CD14-positive monocyte (primary cell): ENCODE data around the gene NAXE. TPM values are rescaled to one million over a fixed set of nuclear protein-coding genes. Genes with fewer than 3 reads are reported as not detected.
"Not testable (repeated sequence)": the region's sequence is repeated elsewhere in the genome, so short reads cannot be mapped to it uniquely, and the experiment has no call there.

Experiments used
- DNase-seq, 3 donors: peaks; one replicate each; pipeline ENCODE4 v3.0.0-alpha.2; 2011 to 2022
- H2AFZ ChIP-seq: 2 replicates; pipeline ENCODE4 v1.6.0; 2012; ENCODE audit warnings: mild to moderate bottlenecking, low read depth, low read length, inconsistent platforms; ENCODE audit not compliant: insufficient read depth, poor library complexity, severe bottlenecking
- H3K27ac ChIP-seq, 2 donors: 1 replicate in 1 of 2; 2 replicates in 1 of 2; pipeline ENCODE4 v1.5.1; 2012 to 2013; ENCODE audit warnings: low read length in 2 of 2, control low read depth in 1 of 2, inconsistent platforms in 1 of 2, low read depth in 1 of 2, mild to moderate bottlenecking in 1 of 2
- H3K27me3 ChIP-seq, 2 donors: one replicate each; pipeline versions ENCODE4 v1.6.0 to v1.6.1; 2011 to 2013; ENCODE audit warnings: low read length in 2 of 2; ENCODE audit not compliant: control insufficient read depth in 2 of 2, insufficient read depth in 2 of 2
- H3K36me3 ChIP-seq, 2 donors: replicated peaks in 1 of 2; 1 replicate in 1 of 2; 2 replicates in 1 of 2; pipeline versions ENCODE4 v1.5.1 to v1.6.1; 2012 to 2013; ENCODE audit warnings: low read length in 2 of 2, control low read depth in 1 of 2, inconsistent platforms in 1 of 2, mild to moderate bottlenecking in 1 of 2; ENCODE audit not compliant: insufficient read depth in 2 of 2, control insufficient read depth in 1 of 2
- H3K4me1 ChIP-seq, 2 donors: 1 replicate in 1 of 2; 2 replicates in 1 of 2; pipeline versions ENCODE4 v1.5.1 to v1.6.1; 2012 to 2013; ENCODE audit warnings: low read length in 2 of 2, control low read depth in 1 of 2, inconsistent platforms in 1 of 2, mild to moderate bottlenecking in 1 of 2, moderate library complexity in 1 of 2; ENCODE audit not compliant: insufficient read depth in 2 of 2, control insufficient read depth in 1 of 2
- H3K4me2 ChIP-seq: replicated peaks from 2 replicates; pipeline ENCODE3; 2012; ENCODE audit warnings: low read length, moderate library complexity, mild to moderate bottlenecking; ENCODE audit not compliant: poor library complexity, severe bottlenecking; ENCODE audit errors: extremely low read depth
- H3K4me3 ChIP-seq, 3 experiments: fragments of 200-600 bp in 1 of 3; sonication (generic) in 1 of 3; replicated peaks in 1 of 3; 1 replicate in 2 of 3; 2 replicates in 1 of 3; pipeline ENCODE4 v1.5.1; 2011 to 2013; ENCODE audit warnings: low read length in 3 of 3, mild to moderate bottlenecking in 3 of 3, control low read depth in 2 of 3, low read depth in 2 of 3, inconsistent platforms in 1 of 3, moderate library complexity in 1 of 3
- H3K79me2 ChIP-seq: 2 replicates; pipeline ENCODE4 v1.6.0; 2012; ENCODE audit warnings: mild to moderate bottlenecking, control low read depth, inconsistent platforms, low read length, moderate library complexity; ENCODE audit not compliant: insufficient read depth
- H3K9ac ChIP-seq: 2 replicates; pipeline ENCODE4 v1.6.0; 2017; ENCODE audit warnings: low read length, mild to moderate bottlenecking; ENCODE audit not compliant: insufficient read depth, poor library complexity, severe bottlenecking
- H3K9me3 ChIP-seq, 2 donors: replicated peaks in 1 of 2; 1 replicate in 1 of 2; 2 replicates in 1 of 2; pipeline versions ENCODE4 v1.5.1 to v1.6.1; 2012 to 2013; ENCODE audit warnings: low read length in 2 of 2, control low read depth in 1 of 2; ENCODE audit not compliant: control insufficient read depth in 1 of 2, insufficient read depth in 1 of 2
- H4K20me1 ChIP-seq: 2 replicates; pipeline ENCODE4 v1.6.0; 2012; ENCODE audit warnings: mild to moderate bottlenecking, low read length, control low read depth, moderate library complexity; ENCODE audit not compliant: insufficient read depth
- H3K27ac Mint-ChIP-seq, 7 donors: one replicate each; pipeline ENCODE4 v1.8.0; 2020; ENCODE audit warnings: mild to moderate bottlenecking in 7 of 7, mixed read lengths in 7 of 7, moderate library complexity in 6 of 7, inconsistent platforms in 2 of 7
- H3K27me3 Mint-ChIP-seq, 3 donors: one replicate each; pipeline ENCODE4 v1.8.0; 2021 to 2022; ENCODE audit warnings: low read depth in 3 of 3, mild to moderate bottlenecking in 3 of 3, mixed read lengths in 3 of 3, moderate library complexity in 3 of 3, inconsistent platforms in 1 of 3
- H3K36me3 Mint-ChIP-seq, 2 donors: one replicate each; pipeline ENCODE4 v1.8.0; 2020; ENCODE audit warnings: mixed read lengths in 2 of 2, inconsistent platforms in 1 of 2, mild to moderate bottlenecking in 1 of 2
- H3K4me1 Mint-ChIP-seq: one replicate; pipeline ENCODE4 v1.8.0; 2020; ENCODE audit warnings: mild to moderate bottlenecking, mixed read lengths
- H3K4me3 Mint-ChIP-seq, 2 donors: one replicate each; pipeline ENCODE4 v1.8.0; 2020; ENCODE audit warnings: mild to moderate bottlenecking in 2 of 2, mixed read lengths in 2 of 2, moderate library complexity in 1 of 2
- H3K9me3 Mint-ChIP-seq, 7 donors: one replicate each; pipeline ENCODE4 v1.8.0; 2020 to 2022; ENCODE audit warnings: mixed read lengths in 7 of 7, mild to moderate bottlenecking in 6 of 7, moderate library complexity in 6 of 7, inconsistent platforms in 2 of 7
- CTCF ChIP-seq: fragments of 200-600 bp; IDR thresholded peaks from one replicate; pipeline ENCODE4 v1.8.0; 2022; ENCODE audit warnings: antibody characterized with exemption, mild to moderate bottlenecking
- WGBS: methylation state at CpG from one replicate; pipeline ENCODE4 v1.1.5; 2013; ENCODE audit warnings: missing lambda C conversion rate; ENCODE audit not compliant: insufficient coverage; 5-methylcytosine and 5-hydroxymethylcytosine counted together
- intact Hi-C, 2 donors: fragments of 100-400 bp; cut with micrococcal nuclease; formaldehyde crosslinking; loops; one replicate each; pipeline versions ENCODE4 v1.15.0 to v1.15.1; 2023
- polyA plus RNA-seq, 3 donors: library from polyadenylated mRNA; depleted of rRNA in 1 of 3; unstranded in 2 of 3; stranded (reverse) in 1 of 3; fragments of 300-500 nt in 2 of 3; fragments of >200 nt in 1 of 3; fragmentation: Illumina TruSeq in 2 of 3; gene quantifications; 1 replicate in 2 of 3; 2 replicates in 1 of 3; pipeline ENCODE4 v1.2.3, GENCODE V29; 2012 to 2021

The NAXE gene
- polyA plus RNA-seq, 3 donors, result 23.7 to 81.7 (median 54.9) TPM

GRCh38 chr1:156586323-156586722, 5.3 kb upstream of the NAXE start:
- no peak for DNase-seq
- Histone ChIP-seq H3K27me3 (no peaks in the 10 kb centered on the region), H3K27ac (no peak overlapping the region), H3K9ac (no peak overlapping the region), H3K4me3 (no peak overlapping the region), H3K4me1 (peaks cover 23 to 27% of the 10 kb centered on the region in 2 donors), H3K36me3 (no peaks in the 10 kb centered on the region), H3K79me2 (no peaks in the 10 kb centered on the region), H3K4me2 (no peak overlapping the region), H3K9me3 (no peaks in the 10 kb centered on the region), H4K20me1 (no peaks in the 10 kb centered on the region), H2AFZ (no peak overlapping the region)
- no peak for TF ChIP-seq CTCF
- 60% methylated on average over 3 of the region's 4 CpGs for WGBS
- Mint-ChIP-seq H3K4me1 (peaks cover 30% of the 10 kb centered on the region), H3K9me3 (no peaks in the 10 kb centered on the region), H3K36me3 (no peaks in the 10 kb centered on the region), H3K4me3 (no peak overlapping the region), H3K27ac (no peak overlapping the region), H3K27me3 (peaks cover 0 to 3% (median 2%) of the 10 kb centered on the region in 3 donors)
- intact Hi-C loops, result loop anchor here in 1 of 2 donors (2.0 kb wide), 1 partner anchor 22 kb away; no protein-coding TSS in a partner anchor

GRCh38 chr1:156586892-156587477, 4.6 kb upstream of the NAXE start:
- no peak overlapping the region for H3K27ac Mint-ChIP-seq
- intact Hi-C loops, result loop anchor here in 1 of 2 donors (2.0 kb wide), 1 partner anchor 22 kb away; no protein-coding TSS in a partner anchor
- Histone ChIP-seq H2AFZ (no peak overlapping the region), H3K4me3 (no peak overlapping the region), H3K36me3 (no peaks in the 10 kb centered on the region), H3K79me2 (peaks cover 3% of the 10 kb centered on the region), H3K9ac (no peak overlapping the region), H3K27ac (no peak overlapping the region), H3K9me3 (no peaks in the 10 kb centered on the region), H3K4me1 (peaks cover 22 to 26% of the 10 kb centered on the region in 2 donors), H3K4me2 (no peak overlapping the region), H4K20me1 (no peaks in the 10 kb centered on the region), H3K27me3 (no peaks in the 10 kb centered on the region)
- no peak for TF ChIP-seq CTCF
- no peak for DNase-seq
- H3K4me1 Mint-ChIP-seq, result peaks cover 28% of the 10 kb centered on the region
- no CpG with 5 or more reads among the region's 3 CpGs for WGBS
- H3K27me3 Mint-ChIP-seq, result peaks cover 0 to 3% (median 0%) of the 10 kb centered on the region in 3 donors
- no peaks in the 10 kb centered on the region for H3K9me3 Mint-ChIP-seq
- no peak overlapping the region for H3K4me3 Mint-ChIP-seq
- no peaks in the 10 kb centered on the region for H3K36me3 Mint-ChIP-seq

- not testable (repeated sequence) for H3K79me2 ChIP-seq, H3K4me3 Mint-ChIP-seq, H2AFZ ChIP-seq, H3K9me3 ChIP-seq, H3K9ac ChIP-seq, H3K36me3 Mint-ChIP-seq, H3K9me3 Mint-ChIP-seq, H3K36me3 ChIP-seq, H3K27me3 ChIP-seq, H3K27me3 Mint-ChIP-seq, DNase-seq, H3K4me2 ChIP-seq, H4K20me1 ChIP-seq, H3K27ac Mint-ChIP-seq, H3K27ac ChIP-seq, H3K4me3 ChIP-seq
- intact Hi-C loops, result loop anchor here in 1 of 2 donors (2.0 kb wide), 1 partner anchor 21 kb away; no protein-coding TSS in a partner anchor
- 85% methylated on average over 5 of the region's 8 CpGs for WGBS
- H3K4me1 ChIP-seq, result peaks cover 18 to 24% of the 10 kb centered on the region in 2 donors
- H3K4me1 Mint-ChIP-seq, result peaks cover 28% of the 10 kb centered on the region
These were observed 3.6 kb upstream of the NAXE start for GRCh38 chr1:156587927-156588326.
